GM12878 (cell line): ENCODE results near the gene PCDH15. TPM values are rescaled to one million over a fixed set of nuclear protein-coding genes. Genes with fewer than 3 reads are reported as not detected.

Experiments
- ATAC-seq: fragments of 200-7000 bp; cut with Tn5 transposase; 3 replicates; pipeline ENCODE4 v1.9.1; 2020; ENCODE audit warnings: mild to moderate bottlenecking, moderate library complexity
- BruUV-seq: library from RNA; stranded (reverse); fragments of 400-500 nt; replicated peaks from 2 replicates; lab custom pipeline; 2021; lab: Mats Ljungman, UMichigan
- CTCF ChIA-PET: fragments of 300-600 bp; sonication (Branson Sonifier 250); formaldehyde crosslinking; extraction: SDS; loops from one replicate; lab custom pipeline; 2021; ENCODE audit warnings: inconsistent platforms; lab: Yijun Ruan, JAX
- POLR2A ChIA-PET: fragments of 350-600 bp; formaldehyde crosslinking; extraction: SDS; loops from one replicate; lab custom pipeline; 2021; ENCODE audit warnings: inconsistent platforms; lab: Charles Lee
- RAD21 ChIA-PET: fragments of 300-600 bp; sonication (Branson Sonifier 250); formaldehyde crosslinking; loops from one replicate; lab custom pipeline; 2023; ENCODE audit warnings: antibody characterized with exemption; ENCODE audit not compliant: unreplicated experiment; lab: Charles Lee
- SMC1A ChIA-PET: fragments of 300-600 bp; sonication (Branson Sonifier 250); formaldehyde crosslinking; loops from one replicate; lab custom pipeline; 2023; ENCODE audit not compliant: unreplicated experiment, uncharacterized antibody; lab: Charles Lee
- DNase-seq: peaks from one replicate; pipeline ENCODE4 v3.0.0-alpha.2; 2011; ENCODE audit warnings: low read depth, low spot score
- FAIRE-seq: peaks from 3 replicates; lab custom pipeline; 2011; peaks lifted over from hg19 to GRCh38; lab: Jason Lieb, UNC
- H2AFZ ChIP-seq: 2 replicates; pipeline ENCODE4 v1.6.0; 2011; ENCODE audit warnings: low read depth, low read length, control low read depth; ENCODE audit not compliant: control insufficient read depth
- H3K27ac ChIP-seq: 2 replicates; pipeline ENCODE4 v1.5.1; 2011; ENCODE audit warnings: control low read depth; ENCODE audit not compliant: control insufficient read depth, insufficient read depth
- H3K27me3 ChIP-seq, 2 experiments: replicated peaks in 1 of 2; 2 replicates each; pipeline versions ENCODE4 v1.6.0 to v1.6.1; 2011; ENCODE audit warnings: low read length in 1 of 2; ENCODE audit not compliant: control insufficient read depth in 2 of 2, insufficient read depth in 2 of 2
- H3K36me3 ChIP-seq, 2 experiments: 2 replicates each; pipeline ENCODE4 v1.5.1; 2011; ENCODE audit warnings: low read length in 1 of 2; ENCODE audit not compliant: control insufficient read depth in 2 of 2, insufficient read depth in 2 of 2
- H3K4me1 ChIP-seq: 2 replicates; pipeline ENCODE4 v1.6.1; 2011; ENCODE audit warnings: mild to moderate bottlenecking, low read length, moderate library complexity, mixed read lengths; ENCODE audit not compliant: control insufficient read depth, insufficient read depth
- H3K4me2 ChIP-seq: 2 replicates; pipeline ENCODE4 v1.6.0; 2011; ENCODE audit warnings: control low read depth; ENCODE audit not compliant: control insufficient read depth, insufficient read depth
- H3K4me3 ChIP-seq: fragments of 200-600 bp; sonication (generic); 2 replicates; pipeline ENCODE4 v1.5.1; 2016
- H3K79me2 ChIP-seq: 2 replicates; pipeline ENCODE4 v1.6.0; 2011; ENCODE audit warnings: low read length; ENCODE audit not compliant: control insufficient read depth, insufficient read depth
- H3K9ac ChIP-seq: 2 replicates; pipeline ENCODE4 v1.8.0; 2011; ENCODE audit warnings: low read length, control low read depth, mixed read lengths; ENCODE audit not compliant: control insufficient read depth, insufficient read depth
- H3K9me3 ChIP-seq: replicated peaks from 3 replicates; pipeline ENCODE4 v1.5.1; 2011; ENCODE audit warnings: mild to moderate bottlenecking, low read length; ENCODE audit not compliant: control insufficient read depth, insufficient read depth
- H4K20me1 ChIP-seq: 2 replicates; pipeline ENCODE4 v1.6.0; 2011; ENCODE audit not compliant: control insufficient read depth, insufficient read depth
- MXI1 ChIP-seq: fragments of 150-350 bp; IDR thresholded peaks from 2 replicates; pipeline ENCODE4 v1.6.1; 2011; ENCODE audit warnings: low read depth, mild to moderate bottlenecking, inconsistent platforms, low read length, improper control_type of control experiment
- NBN ChIP-seq: fragments of 450-650 bp; IDR thresholded peaks from 2 replicates; pipeline ENCODE4 v1.6.1; 2016
- RCOR1 ChIP-seq: conservative IDR thresholded peaks from 2 replicates; pipeline ENCODE4 v1.6.1; 2012; ENCODE audit warnings: low read depth, low read length, improper control_type of control experiment
- WGBS: methylation state at CpG from one replicate; pipeline ENCODE4 v1.1.6; 2016; ENCODE audit warnings: low lambda C conversion rate; ENCODE audit not compliant: insufficient replicate concordance, insufficient coverage; ENCODE audit errors: missing lambda C conversion rate; 5-methylcytosine and 5-hydroxymethylcytosine counted together
- in situ Hi-C: fragments of 300-500 bp; cut with MboI; formaldehyde crosslinking; loops from 9 replicates; pipeline ENCODE4 v1.14.3; 2018; ENCODE audit warnings: mixed read lengths
- intact Hi-C: fragments of 100-400 bp; cut with micrococcal nuclease; formaldehyde crosslinking; loops from one replicate; pipeline ENCODE4 v1.14.2; 2022; ENCODE audit not compliant: unreplicated experiment
- polyA plus RNA-seq, 11 experiments: library from polyadenylated mRNA; depleted of rRNA in 4 of 11; unstranded in 6 of 11; stranded (reverse) in 5 of 11; fragments of >200 nt; fragmentation: Nextera tagmentation in 4 of 11; fragmentation: Illumina TruSeq in 1 of 11; extraction: Ambion mirVana in 4 of 11; extraction: Trizol in 1 of 11; gene quantifications; 1 replicate in 1 of 11; 2 replicates in 10 of 11; pipeline versions ENCODE4 v1.2.1 to v1.2.3, GENCODE V29; 2011 to 2016; ENCODE audit warnings: inconsistent platforms in 2 of 11, missing spikeins in 2 of 11, low read depth in 1 of 11
- total RNA-seq, 4 experiments: library from RNA; depleted of rRNA in 3 of 4; stranded (reverse); fragments of >200 nt in 3 of 4; fragmentation: Illumina TruSeq in 1 of 4; extraction: Trizol in 1 of 4; gene quantifications; 2 replicates each; pipeline versions ENCODE4 v1.2.1 to v1.2.3, GENCODE V29; 2013 to 2021
- TF ChIP-seq, protein P1 (sequence below): fragments of 450-650 bp; IDR thresholded peaks from 2 replicates; pipeline ENCODE4 v1.6.1; 2017; ENCODE audit warnings: mild to moderate bottlenecking, low read depth, inconsistent platforms; ENCODE audit not compliant: poor library complexity, severe bottlenecking

Gene PCDH15
- total and polyA plus RNA-seq, 10 of the 15 experiments (the other 5 are each of a cell fraction or from before 2014, with no cell fraction given): 0.03 to 0.52 (median 0.07) TPM; not detected in 6

DNA sequence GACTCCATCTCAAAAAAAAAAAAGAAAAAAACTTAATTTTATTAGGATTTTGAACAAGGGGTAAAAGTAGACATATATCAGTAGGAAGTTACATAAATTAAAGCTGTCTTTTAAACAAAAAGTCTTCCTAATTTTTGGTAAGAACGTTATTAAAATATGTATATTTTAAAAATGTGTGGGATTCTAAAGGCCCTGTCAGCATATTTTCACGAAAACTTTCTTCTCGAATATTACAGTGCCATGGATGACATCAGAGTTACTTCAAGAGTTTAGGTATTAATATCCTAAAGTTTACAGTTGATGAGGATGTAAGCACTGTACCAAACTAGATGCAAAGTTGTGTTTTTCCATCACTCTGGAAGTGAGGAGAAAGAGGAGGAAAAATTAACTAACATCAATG, 820.8 kb downstream of the PCDH15 start:
- POLR2A ChIA-PET: no interaction called here

DNA sequence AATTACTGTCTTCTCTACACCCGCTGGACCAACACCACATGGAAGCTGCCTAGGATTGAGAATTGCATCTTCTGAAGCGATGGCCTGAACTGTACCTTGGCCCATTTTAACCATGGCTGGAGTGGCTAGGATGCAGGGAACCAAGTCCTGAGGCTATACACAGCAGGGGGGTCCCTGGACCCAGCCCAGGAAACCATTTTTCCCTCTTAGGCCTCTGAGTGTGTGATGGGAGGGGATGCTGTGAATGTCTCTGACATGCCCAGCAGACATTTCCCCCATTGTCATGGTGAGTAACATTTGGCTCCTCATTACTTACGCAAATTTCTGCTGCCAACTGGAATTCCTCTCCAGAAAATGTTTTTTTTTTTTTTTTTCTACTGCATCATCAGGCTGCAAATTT, 822.7 kb downstream of the PCDH15 start:
- FAIRE-seq (no peak), DNase-seq (no peak), ATAC-seq (no peak)
- Histone ChIP-seq H3K4me2 (no peak overlapping the region), H3K9me3 (no peaks in the 10 kb centered on the region), H2AFZ (no peak overlapping the region), H3K4me1 (no peaks in the 10 kb centered on the region), H3K36me3 (no peaks in the 10 kb centered on the region), H3K79me2 (no peaks in the 10 kb centered on the region), H3K27ac (no peak overlapping the region), H3K4me3 (no peak overlapping the region), H3K9ac (no peak overlapping the region), H3K27me3 (no peaks in the 10 kb centered on the region), H4K20me1 (no peaks in the 10 kb centered on the region)
- ChIA-PET POLR2A (no interaction called here), CTCF (no interaction called here), SMC1A (no interaction called here), RAD21 (no interaction called here)
- intact Hi-C loops (no loop called here), in situ Hi-C loops (no loop called here)
- no TSS peak for BruUV-seq
- WGBS: 0% methylated on average over 3 of the region's 3 CpGs
- no peak for TF ChIP-seq RCOR1
- TF ChIP-seq, protein P1, sequence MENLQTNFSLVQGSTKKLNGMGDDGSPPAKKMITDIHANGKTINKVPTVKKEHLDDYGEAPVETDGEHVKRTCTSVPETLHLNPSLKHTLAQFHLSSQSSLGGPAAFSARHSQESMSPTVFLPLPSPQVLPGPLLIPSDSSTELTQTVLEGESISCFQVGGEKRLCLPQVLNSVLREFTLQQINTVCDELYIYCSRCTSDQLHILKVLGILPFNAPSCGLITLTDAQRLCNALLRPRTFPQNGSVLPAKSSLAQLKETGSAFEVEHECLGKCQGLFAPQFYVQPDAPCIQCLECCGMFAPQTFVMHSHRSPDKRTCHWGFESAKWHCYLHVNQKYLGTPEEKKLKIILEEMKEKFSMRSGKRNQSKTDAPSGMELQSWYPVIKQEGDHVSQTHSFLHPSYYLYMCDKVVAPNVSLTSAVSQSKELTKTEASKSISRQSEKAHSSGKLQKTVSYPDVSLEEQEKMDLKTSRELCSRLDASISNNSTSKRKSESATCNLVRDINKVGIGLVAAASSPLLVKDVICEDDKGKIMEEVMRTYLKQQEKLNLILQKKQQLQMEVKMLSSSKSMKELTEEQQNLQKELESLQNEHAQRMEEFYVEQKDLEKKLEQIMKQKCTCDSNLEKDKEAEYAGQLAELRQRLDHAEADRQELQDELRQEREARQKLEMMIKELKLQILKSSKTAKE: no peak

More for the DNA sequence above, 820.8 kb downstream of the PCDH15 start:
- Histone ChIP-seq H3K4me1 (no peaks in the 10 kb centered on the region), H3K4me2 (no peak overlapping the region)
- ChIA-PET CTCF (interaction anchor here (0.6 kb wide), 1 partner anchor 915 kb away, joined by 3 read pairs; no protein-coding TSS in a partner anchor), RAD21 (no interaction called here)
- TF ChIP-seq NBN (no peak), MXI1 (no peak)
- TF ChIP-seq, all 136 proteins: peak for 0
- intact Hi-C loops: no loop called here
- no peaks in the 10 kb centered on the region for H3K36me3 ChIP-seq
- H3K79me2 ChIP-seq: no peaks in the 10 kb centered on the region
- SMC1A ChIA-PET: no interaction called here
- H3K9ac ChIP-seq: no peak overlapping the region
- no peak for ATAC-seq
- no peaks in the 10 kb centered on the region for H3K27me3 ChIP-seq
- H3K27ac ChIP-seq: no peak overlapping the region
- no peak for FAIRE-seq
- no TSS peak for BruUV-seq
- WGBS: 2% methylated on average over 3 of the region's 3 CpGs
- H3K9me3 ChIP-seq: no peaks in the 10 kb centered on the region
- H4K20me1 ChIP-seq: no peaks in the 10 kb centered on the region
- no peak for DNase-seq
- in situ Hi-C loops: no loop called here
- no peak overlapping the region for H2AFZ ChIP-seq
- no peak overlapping the region for H3K4me3 ChIP-seq
